ENCODE measurements around the gene HINT1.

The HINT1 gene

DNA sequence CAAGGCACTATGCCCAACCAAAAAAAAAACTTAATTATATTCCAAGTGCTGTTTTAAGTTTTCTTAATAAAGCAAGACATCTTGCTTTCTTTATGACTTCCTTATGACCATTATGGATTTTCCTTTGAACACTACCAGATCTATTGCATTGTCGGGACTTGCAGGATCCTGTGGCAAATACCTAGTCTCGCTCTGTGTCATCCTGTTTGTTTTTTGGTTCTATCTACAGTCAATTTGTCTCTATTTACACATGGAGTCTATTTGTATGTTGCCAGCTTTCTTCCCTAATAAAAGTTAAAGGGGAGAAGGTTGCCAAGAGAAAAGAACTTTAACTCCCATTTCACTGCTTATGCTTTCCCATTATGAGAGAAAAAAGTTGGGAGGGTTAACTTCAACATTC is 4.9 kb downstream of the HINT1 start:
- TF ChIP-seq ZFX (IDR thresholded peaks at IDR 0.05), result no peak
- TF ChIP-seq, protein P1, sequence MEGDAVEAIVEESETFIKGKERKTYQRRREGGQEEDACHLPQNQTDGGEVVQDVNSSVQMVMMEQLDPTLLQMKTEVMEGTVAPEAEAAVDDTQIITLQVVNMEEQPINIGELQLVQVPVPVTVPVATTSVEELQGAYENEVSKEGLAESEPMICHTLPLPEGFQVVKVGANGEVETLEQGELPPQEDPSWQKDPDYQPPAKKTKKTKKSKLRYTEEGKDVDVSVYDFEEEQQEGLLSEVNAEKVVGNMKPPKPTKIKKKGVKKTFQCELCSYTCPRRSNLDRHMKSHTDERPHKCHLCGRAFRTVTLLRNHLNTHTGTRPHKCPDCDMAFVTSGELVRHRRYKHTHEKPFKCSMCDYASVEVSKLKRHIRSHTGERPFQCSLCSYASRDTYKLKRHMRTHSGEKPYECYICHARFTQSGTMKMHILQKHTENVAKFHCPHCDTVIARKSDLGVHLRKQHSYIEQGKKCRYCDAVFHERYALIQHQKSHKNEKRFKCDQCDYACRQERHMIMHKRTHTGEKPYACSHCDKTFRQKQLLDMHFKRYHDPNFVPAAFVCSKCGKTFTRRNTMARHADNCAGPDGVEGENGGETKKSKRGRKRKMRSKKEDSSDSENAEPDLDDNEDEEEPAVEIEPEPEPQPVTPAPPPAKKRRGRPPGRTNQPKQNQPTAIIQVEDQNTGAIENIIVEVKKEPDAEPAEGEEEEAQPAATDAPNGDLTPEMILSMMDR (conservative IDR thresholded peaks at IDR 0.05), result no peak
- peak overlapping the region; percentile 86 for H3K27ac ChIP-seq

DNA sequence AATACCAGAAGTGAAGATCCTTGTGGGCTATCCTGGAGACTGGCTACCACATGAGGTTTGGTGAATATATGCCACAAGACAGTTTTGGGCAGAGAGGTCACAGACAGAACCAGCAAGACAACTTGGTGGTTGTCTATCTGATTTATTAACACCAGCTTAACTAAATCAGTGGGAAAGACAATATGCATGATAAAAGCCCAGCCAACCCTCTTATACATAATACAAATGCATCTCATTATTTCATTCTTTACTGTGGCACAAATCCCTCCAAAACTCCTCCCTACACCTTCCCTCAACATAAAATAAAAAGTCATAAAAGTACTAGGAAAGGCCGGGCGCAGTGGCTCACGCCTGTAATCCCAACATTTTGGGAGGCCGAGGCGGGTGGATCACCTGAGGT is 8.1 kb downstream of the HINT1 start:
- TF ChIP-seq, protein P1 (conservative IDR thresholded peaks at IDR 0.05), result no peak
- no peak for TF ChIP-seq ZFX (IDR thresholded peaks at IDR 0.05)
- no peak overlapping the region for H3K27ac ChIP-seq

DNA sequence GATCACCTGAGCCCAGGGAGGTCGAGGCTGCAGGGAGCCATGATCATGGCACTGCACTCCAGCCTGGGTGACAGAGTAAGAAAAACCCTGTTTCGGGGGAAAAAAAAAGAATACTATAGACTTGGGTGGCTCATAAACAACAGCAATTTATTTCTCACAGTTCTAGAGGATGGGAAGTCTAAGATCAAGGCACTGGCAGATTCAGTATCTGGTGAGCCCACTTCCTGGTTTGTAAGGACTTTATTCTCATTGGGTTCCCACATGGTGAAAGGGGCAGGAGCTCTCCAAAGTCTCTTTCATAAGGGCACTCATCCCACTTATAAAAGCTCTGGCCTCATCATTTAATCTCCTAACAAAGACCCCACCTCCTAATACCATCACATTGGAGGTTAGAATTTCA is 8.7 kb downstream of the HINT1 start:
- TF ChIP-seq ZFX (IDR thresholded peaks at IDR 0.05), result no peak
- TF ChIP-seq, protein P1 (conservative IDR thresholded peaks at IDR 0.05), result no peak
- H3K27ac ChIP-seq, result no peak overlapping the region

DNA sequence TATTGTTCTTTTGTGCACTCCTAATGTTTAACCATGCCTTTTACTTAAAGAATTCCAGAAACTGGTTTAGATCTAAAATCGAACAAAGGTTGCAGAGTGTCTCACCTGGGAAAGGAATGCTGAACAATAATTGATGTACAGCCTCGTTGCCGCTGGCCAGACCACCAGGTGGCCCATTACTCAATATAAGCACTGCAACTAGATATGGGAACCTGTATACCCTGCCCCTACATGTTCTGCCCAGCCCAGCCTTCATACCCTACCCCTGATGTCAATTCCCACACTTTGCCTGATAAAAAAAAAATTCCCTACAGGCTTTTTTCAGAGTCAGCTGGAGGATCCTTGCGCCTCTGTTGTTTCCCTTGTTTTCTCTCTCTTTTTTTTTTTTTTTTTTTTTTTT is 13.8 kb downstream of the HINT1 start:
- no peak overlapping the region for H3K27ac ChIP-seq
- TF ChIP-seq, protein P1 (conservative IDR thresholded peaks at IDR 0.05), result no peak

DNA sequence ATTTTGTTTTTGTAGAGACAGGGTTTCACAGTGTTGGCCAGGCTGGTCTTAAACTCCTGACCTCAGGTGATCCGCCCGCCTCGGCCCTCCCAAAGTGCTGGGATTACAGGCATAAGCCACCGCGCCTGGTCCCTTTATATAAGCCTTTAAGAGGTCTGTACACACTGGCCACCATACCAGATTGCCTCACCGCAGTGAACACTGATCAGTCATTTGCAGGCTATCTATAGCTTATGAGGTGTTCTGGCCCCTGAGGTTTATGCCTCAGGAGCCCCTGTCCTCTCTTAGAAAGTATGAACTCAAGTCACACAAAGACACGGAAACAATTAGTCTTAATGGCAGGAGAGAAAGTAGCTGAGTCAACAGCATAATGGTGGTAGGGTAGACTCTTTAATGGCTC is 14.6 kb downstream of the HINT1 start:
- H3K27ac ChIP-seq, result no peak overlapping the region
- no peak for TF ChIP-seq ZFX (IDR thresholded peaks at IDR 0.05)
- TF ChIP-seq, protein P1 (conservative IDR thresholded peaks at IDR 0.05), result no peak

DNA sequence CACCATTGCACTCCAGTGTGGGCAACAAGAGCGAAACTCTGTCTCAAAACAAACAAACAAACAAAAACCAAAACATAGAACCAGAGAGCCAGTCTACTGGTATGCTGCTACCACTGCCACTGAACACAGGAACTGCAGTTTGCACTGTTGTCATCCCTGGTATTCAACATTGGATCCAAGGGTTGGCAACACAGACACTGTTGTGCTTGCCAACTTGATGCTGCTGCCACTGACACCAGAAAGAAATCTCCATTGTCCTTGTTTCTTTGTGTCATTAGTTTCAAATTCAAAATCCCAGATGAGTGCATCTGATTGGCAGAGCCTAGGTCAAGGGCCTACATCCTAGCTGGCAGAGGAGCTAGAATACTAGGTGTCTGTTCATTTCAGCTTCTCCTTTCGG is 16.2 kb downstream of the HINT1 start:
- H3K27ac ChIP-seq, result no peak overlapping the region
- no peak for TF ChIP-seq ZFX (IDR thresholded peaks at IDR 0.05)
- TF ChIP-seq, protein P1 (conservative IDR thresholded peaks at IDR 0.05), result no peak

DNA sequence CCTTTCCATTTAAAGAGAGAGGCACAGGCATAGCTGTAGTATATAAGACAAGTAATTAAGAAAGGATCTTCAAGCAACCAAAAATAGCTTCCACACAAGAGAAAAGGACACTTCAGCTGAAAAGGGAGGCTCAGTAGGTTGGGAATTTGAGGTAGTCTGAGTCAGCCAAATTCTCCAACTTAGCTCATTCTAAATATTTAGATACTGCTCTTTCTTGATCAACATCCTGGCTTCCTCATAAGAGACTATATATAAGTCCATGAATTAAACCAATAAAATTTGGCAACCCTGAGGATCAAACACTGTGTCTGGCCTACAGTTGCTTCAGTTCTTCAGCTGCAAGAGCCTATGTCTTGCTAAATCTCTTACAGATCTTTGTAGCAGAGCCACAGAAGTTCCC is 17.8 kb downstream of the HINT1 start:
- TF ChIP-seq ZFX (IDR thresholded peaks at IDR 0.05), result no peak
- TF ChIP-seq, protein P1 (conservative IDR thresholded peaks at IDR 0.05), result no peak
- H3K27ac ChIP-seq, result no peak overlapping the region

All from C4-2B (cell line).